Stimulated activated CD4-positive, alpha-beta T cell treated with anti-CD3 and anti-CD28 coated beads, Interleukin-12 subunit alpha, Interleukin-12 subunit beta, amount 100 ng/mL, for 48 hours (primary cell): Measurements from ENCODE around the gene NCAPH2.
A peak's percentile ranks its signal among the peaks of the same experiment; 100 is the strongest.
"Not testable (repeated sequence)": the region's sequence is repeated elsewhere in the genome, so short reads cannot be mapped to it uniquely, and the experiment has no call there.

Experiments
- DNase-seq, 3 donors: peaks; one replicate each; pipeline ENCODE4 v3.0.0-alpha.2; 2020; ENCODE audit warnings: low read depth in 2 of 3, low spot score in 1 of 3

Gene NCAPH2

GRCh38 chr22:50528682-50529415 is 20.8 kb downstream of the NCAPH2 start:
- no peak for DNase-seq

- no peak for DNase-seq
Observed at GRCh38 chr22:50529416-50529896, 21.4 kb downstream of the NCAPH2 start.

GRCh38 chr22:50529897-50530579 is 22.0 kb downstream of the NCAPH2 start, which contains the start of gene TYMP:
Gene TYMP, minus strand, starts transcription at chr22:50530012. Its CDS starts 303 bp downstream, at chr22:50529709.
- DNase-seq: peak in 1 of 3 donors; percentile 70

- no peak for DNase-seq
Observed at GRCh38 chr22:50530580-50530876, 22.5 kb downstream of the NCAPH2 start.

DNA sequence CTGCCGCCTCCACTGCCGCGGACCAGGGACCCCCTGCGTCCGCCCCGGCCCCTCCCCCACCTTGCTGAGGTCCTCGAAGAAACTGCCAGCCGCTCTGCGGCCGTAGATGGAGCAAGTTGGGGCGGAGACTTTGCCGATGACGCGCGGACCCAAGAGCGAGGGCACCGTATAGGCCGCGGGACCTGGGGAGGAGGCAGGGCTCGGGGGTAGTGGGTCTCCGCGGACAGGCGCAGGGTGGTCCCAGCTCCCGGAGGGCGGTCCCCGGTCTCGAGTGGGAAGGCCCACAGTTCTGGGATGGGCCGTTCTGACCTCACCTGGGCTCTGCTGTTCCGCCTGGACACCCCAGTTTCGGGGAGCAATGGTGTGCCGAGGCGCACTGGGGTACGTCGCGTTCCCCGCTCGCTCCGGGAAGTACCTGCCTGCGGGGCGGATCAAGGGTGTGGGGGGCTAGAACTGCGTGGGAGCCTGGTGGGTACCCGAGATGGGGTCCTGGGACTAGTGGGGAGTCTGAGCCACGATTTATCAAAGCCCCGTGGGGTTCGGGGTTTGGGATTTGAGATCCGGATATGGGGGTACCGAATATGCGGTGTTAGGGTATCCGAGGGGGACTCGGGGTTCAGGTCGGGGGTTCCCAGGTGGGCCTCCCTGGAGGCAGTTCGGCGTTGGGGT is 23.0 kb downstream of the NCAPH2 start:
- peak; percentile 73 to 86 (median 74) for DNase-seq

DNA sequence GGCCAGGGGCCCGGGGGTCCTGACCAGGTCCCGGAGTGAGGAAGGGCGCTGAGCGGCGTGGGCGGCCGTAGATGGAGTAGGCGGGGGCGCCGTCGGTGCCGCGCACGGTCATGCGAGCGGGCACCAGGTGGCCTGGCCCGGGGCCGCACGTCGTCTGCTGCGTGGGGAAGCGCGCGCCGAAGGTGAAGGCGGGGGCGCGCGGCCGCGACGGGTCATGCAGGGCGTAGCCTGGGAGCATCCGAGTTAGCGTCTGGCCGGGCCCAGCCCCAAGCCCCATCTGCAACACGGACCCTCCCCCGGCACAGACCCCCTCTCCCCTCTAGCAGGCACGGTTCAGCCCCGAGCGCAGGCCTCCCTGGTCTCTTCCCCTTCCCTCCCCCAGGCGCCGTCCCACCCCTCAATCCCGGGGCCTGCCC is 23.5 kb downstream of the NCAPH2 start:
- DNase-seq: peak in 1 of 3 donors; percentile 72

- no peak for DNase-seq
Observed at GRCh38 chr22:50531962-50532674, 24.1 kb downstream of the NCAPH2 start.

- no peak for DNase-seq
Observed at GRCh38 chr22:50532824-50533796, 25.1 kb downstream of the NCAPH2 start.

DNA sequence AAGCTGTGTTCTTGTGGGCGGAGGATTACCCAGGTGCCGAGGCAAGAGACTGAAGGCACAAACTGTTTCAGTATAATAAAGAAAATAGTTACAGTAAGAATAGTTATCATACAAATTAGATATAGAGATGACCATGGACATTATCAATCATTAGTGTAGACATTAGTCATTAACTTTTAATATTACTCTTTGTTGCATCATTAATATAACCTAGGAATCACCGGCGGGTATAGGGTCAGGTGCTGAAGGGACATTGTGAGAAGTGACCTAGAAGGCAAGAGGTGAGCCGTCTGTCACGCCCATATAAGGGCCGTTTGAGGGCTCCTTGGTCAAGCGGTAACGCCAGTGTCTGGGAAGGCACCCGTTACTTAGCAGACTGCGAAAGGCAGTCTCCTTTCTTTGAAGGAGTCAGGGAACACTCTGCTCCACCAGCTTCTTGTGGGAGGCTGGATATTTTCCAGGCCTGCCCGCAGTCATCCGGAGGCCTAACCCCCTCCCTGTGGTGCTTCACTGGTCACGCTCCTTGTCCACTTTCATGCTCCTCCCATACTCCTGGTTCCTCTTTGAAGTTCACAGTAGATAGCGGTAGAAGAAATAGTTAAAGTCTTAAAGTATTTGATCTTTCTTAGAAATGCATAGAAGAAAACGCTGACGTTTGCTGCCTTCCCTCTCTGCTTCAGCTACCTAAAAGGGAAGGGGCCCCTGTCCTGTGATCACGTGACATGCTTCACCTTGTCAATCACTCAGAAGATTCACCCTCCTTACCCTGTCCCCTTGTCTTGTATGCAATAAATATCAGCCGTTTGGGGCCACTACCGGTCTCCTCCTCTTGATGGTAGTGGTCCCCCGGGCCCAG is 26.1 kb downstream of the NCAPH2 start:
- DNase-seq: not testable (repeated sequence)

- no peak for DNase-seq
Observed at GRCh38 chr22:50535113-50535512, 27.1 kb downstream of the NCAPH2 start.

- DNase-seq: no peak
Observed at GRCh38 chr22:50536226-50536625, 28.2 kb downstream of the NCAPH2 start.

- no peak for DNase-seq
Observed at GRCh38 chr22:50537765-50538164, 29.7 kb downstream of the NCAPH2 start.

DNA sequence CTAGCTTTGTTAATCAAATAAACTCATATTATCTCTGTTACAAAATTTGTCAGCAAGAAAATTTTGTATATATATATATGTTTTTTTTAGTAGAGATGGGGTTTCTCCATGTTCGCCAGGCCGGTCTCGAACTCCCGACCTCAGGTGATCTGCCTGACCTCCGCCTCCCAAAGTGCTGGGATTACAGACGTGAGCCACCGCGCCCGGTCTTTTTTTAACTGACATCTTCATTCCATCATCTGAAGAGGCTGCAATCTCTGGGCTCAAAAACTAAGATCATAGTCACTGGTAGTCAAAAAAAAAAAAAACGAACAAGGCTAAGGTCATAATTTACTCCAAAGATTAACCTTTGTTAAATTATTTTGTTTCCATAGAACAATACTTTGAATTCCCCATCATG is 32.4 kb downstream of the NCAPH2 start:
- DNase-seq: no peak

- not testable (repeated sequence) for DNase-seq
Observed at GRCh38 chr22:50541667-50542026, 33.6 kb downstream of the NCAPH2 start.

GRCh38 chr22:50542416-50542927 is 34.4 kb downstream of the NCAPH2 start:
- no peak for DNase-seq

DNA sequence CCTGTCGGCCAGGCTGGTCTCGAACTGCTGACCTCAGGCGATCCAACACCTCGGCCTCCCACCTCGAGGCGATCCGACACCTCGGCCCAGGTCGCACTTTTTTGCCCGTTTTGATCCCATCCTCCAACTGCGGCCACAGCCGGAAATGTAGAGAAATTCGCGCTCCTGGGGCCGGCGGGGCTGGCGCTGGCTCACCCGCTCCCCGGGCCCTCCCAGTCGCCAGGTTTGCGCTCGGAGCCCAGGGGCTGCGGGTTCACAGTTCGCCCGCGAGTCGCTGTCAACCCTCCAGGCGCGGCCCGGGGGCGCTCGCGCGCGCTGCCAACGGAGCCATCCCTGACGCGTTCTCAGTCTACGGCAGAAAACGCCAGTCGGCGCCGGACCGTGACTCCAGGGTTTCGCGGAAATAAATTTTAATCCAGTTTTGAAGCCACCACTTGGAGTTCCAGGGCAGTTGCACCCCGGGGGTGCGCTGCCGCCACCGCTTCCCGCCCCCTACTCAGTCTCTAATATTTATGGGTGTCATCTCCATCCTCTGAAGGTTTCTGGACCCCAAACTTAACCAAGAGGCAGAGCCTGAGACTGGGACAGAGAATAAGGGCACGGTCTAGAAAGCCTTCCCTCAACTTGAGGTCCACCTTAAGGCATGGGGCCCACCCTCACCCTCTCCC is 36.2 kb downstream of the NCAPH2 start:
- DNase-seq: peak; percentile 75 to 82 (median 80)

DNA sequence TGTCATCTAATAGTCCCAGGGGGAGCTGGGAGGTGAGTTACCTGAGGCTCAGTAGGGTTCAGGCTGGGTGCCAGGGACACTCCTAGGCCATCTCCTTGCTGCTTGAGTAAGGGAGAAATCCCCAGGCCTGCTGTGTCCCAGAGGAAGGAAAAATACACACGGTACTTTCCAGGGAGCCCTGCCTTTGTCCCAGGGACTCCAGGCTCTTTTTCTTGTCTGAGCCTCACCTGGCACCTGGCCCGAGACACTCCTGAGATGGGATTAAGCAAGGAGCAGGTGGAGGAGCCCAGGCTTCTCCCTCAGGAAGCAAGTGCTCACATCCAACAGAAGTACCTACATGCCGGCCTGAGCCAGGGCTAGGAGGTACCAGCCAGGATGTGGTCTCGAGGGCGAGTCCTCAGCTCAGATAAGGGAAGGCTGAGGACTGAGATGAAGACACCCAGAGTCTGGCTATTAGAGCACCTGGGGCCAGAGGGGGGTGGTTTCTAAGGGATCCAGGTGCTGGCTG is 36.8 kb downstream of the NCAPH2 start:
- DNase-seq: no peak
